AG09319 (cell line): Measurements from ENCODE around the gene CTAGE4.
"Not testable (repeated sequence)": the region's sequence is repeated elsewhere in the genome, so short reads cannot be mapped to it uniquely, and the experiment has no call there.

Experiments
- DNase-seq: peaks from one replicate; pipeline ENCODE4 v3.0.0-alpha.2; 2010; ENCODE audit warnings: low read depth; ENCODE audit errors: extremely low read depth
- TF ChIP-seq, protein P1 (sequence below): IDR thresholded peaks from 2 replicates; pipeline ENCODE4 v1.5.1; 2011; ENCODE audit warnings: low read depth, mild to moderate bottlenecking, inconsistent platforms, low read length, moderate library complexity

The CTAGE4 gene

GRCh38 chr7:144183166-144183565, at the start of gene CTAGE4:
CTAGE4 (plus strand) TSS chr7:144183466; CDS start chr7:144183504, 38 bp downstream.
- DNase-seq: not testable (repeated sequence)

- no peak for DNase-seq
- TF ChIP-seq, protein P1, sequence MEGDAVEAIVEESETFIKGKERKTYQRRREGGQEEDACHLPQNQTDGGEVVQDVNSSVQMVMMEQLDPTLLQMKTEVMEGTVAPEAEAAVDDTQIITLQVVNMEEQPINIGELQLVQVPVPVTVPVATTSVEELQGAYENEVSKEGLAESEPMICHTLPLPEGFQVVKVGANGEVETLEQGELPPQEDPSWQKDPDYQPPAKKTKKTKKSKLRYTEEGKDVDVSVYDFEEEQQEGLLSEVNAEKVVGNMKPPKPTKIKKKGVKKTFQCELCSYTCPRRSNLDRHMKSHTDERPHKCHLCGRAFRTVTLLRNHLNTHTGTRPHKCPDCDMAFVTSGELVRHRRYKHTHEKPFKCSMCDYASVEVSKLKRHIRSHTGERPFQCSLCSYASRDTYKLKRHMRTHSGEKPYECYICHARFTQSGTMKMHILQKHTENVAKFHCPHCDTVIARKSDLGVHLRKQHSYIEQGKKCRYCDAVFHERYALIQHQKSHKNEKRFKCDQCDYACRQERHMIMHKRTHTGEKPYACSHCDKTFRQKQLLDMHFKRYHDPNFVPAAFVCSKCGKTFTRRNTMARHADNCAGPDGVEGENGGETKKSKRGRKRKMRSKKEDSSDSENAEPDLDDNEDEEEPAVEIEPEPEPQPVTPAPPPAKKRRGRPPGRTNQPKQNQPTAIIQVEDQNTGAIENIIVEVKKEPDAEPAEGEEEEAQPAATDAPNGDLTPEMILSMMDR: no peak
Measured at GRCh38 chr7:144134116-144134515, 49.1 kb upstream of the CTAGE4 start.

GRCh38 chr7:144137501-144137900, 45.8 kb upstream of the CTAGE4 start:
- no peak for DNase-seq
- TF ChIP-seq, protein P1: no peak

GRCh38 chr7:144142187-144142586, 41.1 kb upstream of the CTAGE4 start:
- TF ChIP-seq, protein P1: no peak
- no peak for DNase-seq

DNA sequence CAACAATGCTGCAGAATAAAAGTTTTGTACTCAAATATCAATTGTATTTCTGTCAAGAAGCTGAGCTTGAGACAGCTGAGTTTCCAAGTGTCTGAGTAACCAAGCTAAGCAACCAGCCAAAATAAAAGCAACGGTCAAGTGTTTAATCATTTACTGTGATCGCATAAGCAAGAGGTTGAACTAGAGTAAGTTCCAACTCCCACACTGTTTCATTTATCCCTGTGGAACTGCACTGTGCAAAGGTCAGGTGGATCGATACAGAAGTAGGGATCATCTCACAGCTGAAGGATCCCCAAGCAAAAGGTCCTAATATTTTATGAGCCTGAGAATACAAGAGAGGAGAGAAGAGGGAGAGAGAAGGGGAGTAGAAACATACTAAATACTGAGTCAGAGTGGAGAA, 38.8 kb upstream of the CTAGE4 start:
- DNase-seq: no peak
- TF ChIP-seq, protein P1: no peak

DNA sequence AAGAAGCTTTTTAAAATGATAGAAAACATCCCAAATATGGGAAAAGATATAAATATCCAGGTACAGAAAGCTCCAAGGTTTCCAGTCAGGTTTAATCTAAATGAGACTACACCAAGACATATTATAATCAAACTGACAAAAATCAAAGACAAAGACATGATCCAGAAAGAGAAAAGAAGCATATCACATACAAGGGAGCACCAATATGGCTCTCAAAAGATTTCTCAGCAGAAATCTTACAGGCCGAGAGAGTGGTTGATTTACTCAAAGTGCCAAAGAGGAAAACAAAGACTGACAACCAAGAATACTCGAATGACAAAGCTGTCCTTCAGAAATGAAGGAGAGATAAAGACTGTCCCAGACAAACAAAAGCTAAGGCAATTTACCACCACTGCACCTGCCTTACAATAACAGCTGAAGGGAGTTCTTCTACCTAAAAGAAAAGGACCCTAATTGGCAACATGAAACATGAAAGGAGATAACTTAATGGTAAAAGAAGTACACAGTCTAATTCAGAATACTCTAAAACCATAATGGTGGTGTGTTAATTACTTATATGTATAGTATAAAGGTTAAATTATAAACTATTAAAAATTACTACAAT, 34.9 kb upstream of the CTAGE4 start:
- TF ChIP-seq, protein P1: no peak
- no peak for DNase-seq

- DNase-seq: no peak
- TF ChIP-seq, protein P1: no peak
Measured at GRCh38 chr7:144158861-144159260, 24.4 kb upstream of the CTAGE4 start.

DNA sequence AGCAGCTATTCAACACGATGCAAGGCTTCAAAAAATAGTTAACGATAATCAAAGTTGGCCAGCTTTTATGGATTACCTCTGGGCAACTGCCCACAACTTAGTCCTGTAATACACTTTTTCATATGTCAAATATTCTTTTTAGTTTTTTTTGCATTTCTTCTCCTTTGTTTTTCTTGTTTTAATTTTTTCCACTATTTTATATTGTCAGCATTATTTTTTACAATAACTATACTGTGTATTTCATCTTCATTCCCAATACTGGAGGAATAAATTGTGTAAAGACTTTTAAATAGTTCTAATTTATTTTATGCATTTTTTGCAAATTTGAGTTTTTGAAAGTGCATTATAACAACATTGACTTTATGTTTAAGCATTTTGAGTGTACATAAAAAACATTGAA, 18.5 kb upstream of the CTAGE4 start:
- TF ChIP-seq, protein P1: no peak

GRCh38 chr7:144171594-144172350, 11.5 kb upstream of the CTAGE4 start:
- not testable (repeated sequence) for DNase-seq

More for the DNA sequence above, 18.5 kb upstream of the CTAGE4 start:
- DNase-seq: no peak
